T-helper 1 cell treated with Interleukin-12 subunit alpha and Interleukin-12 subunit beta and Interleukin-4 antibody, amounts not matched to agents 30 μg/mL and 1 μg/mL, for 36 hours (primary cell): ENCODE results near the gene SACM1L.
"Not testable (repeated sequence)": the region's sequence is repeated elsewhere in the genome, so short reads cannot be mapped to it uniquely, and the experiment has no call there.

ENCODE experiments used
- H3K27ac Mint-ChIP-seq: one replicate; pipeline ENCODE4 v1.8.0; 2021; ENCODE audit warnings: mild to moderate bottlenecking, mixed read lengths
- H3K27me3 Mint-ChIP-seq: one replicate; pipeline ENCODE4 v1.8.0; 2021; ENCODE audit warnings: low read depth, mixed read lengths
- H3K36me3 Mint-ChIP-seq: one replicate; pipeline ENCODE4 v1.8.0; 2021; ENCODE audit warnings: low read depth, mixed read lengths
- H3K4me1 Mint-ChIP-seq: one replicate; pipeline ENCODE4 v1.8.0; 2021; ENCODE audit warnings: low read depth, mixed read lengths
- H3K4me3 Mint-ChIP-seq: one replicate; pipeline ENCODE4 v1.8.0; 2021; ENCODE audit warnings: mild to moderate bottlenecking, moderate library complexity, mixed read lengths
- H3K9me3 Mint-ChIP-seq: one replicate; pipeline ENCODE4 v1.8.0; 2021; ENCODE audit warnings: mixed read lengths

The SACM1L gene

GRCh38 chr3:45681221-45681620 lies 8.0 kb upstream of the SACM1L start:
- H3K4me1 Mint-ChIP-seq = peaks cover 18% of the 10 kb centered on the region
- H3K27ac Mint-ChIP-seq = no peak overlapping the region
- no peaks in the 10 kb centered on the region for H3K27me3 Mint-ChIP-seq
- peaks cover 4% of the 10 kb centered on the region for H3K9me3 Mint-ChIP-seq
- H3K36me3 Mint-ChIP-seq = peaks cover 16% of the 10 kb centered on the region
- H3K4me3 Mint-ChIP-seq = no peak overlapping the region

GRCh38 chr3:45681846-45682245 lies 7.3 kb upstream of the SACM1L start:
- Mint-ChIP-seq H3K27ac (no peak overlapping the region), H3K36me3 (peaks cover 12% of the 10 kb centered on the region), H3K27me3 (no peaks in the 10 kb centered on the region), H3K4me1 (peaks cover 13% of the 10 kb centered on the region), H3K9me3 (peaks cover 4% of the 10 kb centered on the region), H3K4me3 (no peak overlapping the region)

GRCh38 chr3:45682311-45682710 lies 6.9 kb upstream of the SACM1L start:
- Mint-ChIP-seq H3K4me3 (no peak overlapping the region), H3K27me3 (no peaks in the 10 kb centered on the region), H3K4me1 (peaks cover 12% of the 10 kb centered on the region), H3K36me3 (peaks cover 12% of the 10 kb centered on the region), H3K27ac (no peak overlapping the region), H3K9me3 (peaks cover 4% of the 10 kb centered on the region)

- H3K9me3 Mint-ChIP-seq = peaks cover 4% of the 10 kb centered on the region
- H3K4me3 Mint-ChIP-seq = no peak overlapping the region
- no peaks in the 10 kb centered on the region for H3K27me3 Mint-ChIP-seq
- H3K36me3 Mint-ChIP-seq = peaks cover 12% of the 10 kb centered on the region
- H3K27ac Mint-ChIP-seq = no peak overlapping the region
- peaks cover 10% of the 10 kb centered on the region for H3K4me1 Mint-ChIP-seq
Measured at GRCh38 chr3:45682786-45683185, 6.4 kb upstream of the SACM1L start.

- H3K4me3 Mint-ChIP-seq = peak overlapping the region; percentile 16
- H3K27ac Mint-ChIP-seq = no peak overlapping the region
- peaks cover 4% of the 10 kb centered on the region for H3K9me3 Mint-ChIP-seq
- no peaks in the 10 kb centered on the region for H3K27me3 Mint-ChIP-seq
- H3K4me1 Mint-ChIP-seq = peaks cover 18% of the 10 kb centered on the region
- peaks cover 9% of the 10 kb centered on the region for H3K36me3 Mint-ChIP-seq
Measured at GRCh38 chr3:45683417-45684326, 5.5 kb upstream of the SACM1L start.

- H3K4me1 Mint-ChIP-seq = peaks cover 22% of the 10 kb centered on the region
- no peak overlapping the region for H3K27ac Mint-ChIP-seq
- peaks cover 4% of the 10 kb centered on the region for H3K9me3 Mint-ChIP-seq
- peaks cover 5% of the 10 kb centered on the region for H3K27me3 Mint-ChIP-seq
- H3K4me3 Mint-ChIP-seq = peak overlapping the region; percentile 16
- H3K36me3 Mint-ChIP-seq = peaks cover 12% of the 10 kb centered on the region
Measured at GRCh38 chr3:45684327-45684892, 4.8 kb upstream of the SACM1L start.

GRCh38 chr3:45685722-45686121 lies 3.5 kb upstream of the SACM1L start:
- H3K4me3 Mint-ChIP-seq, H3K9me3 Mint-ChIP-seq, H3K27ac Mint-ChIP-seq, H3K27me3 Mint-ChIP-seq: not testable (repeated sequence)
- Mint-ChIP-seq H3K4me1 (peaks cover 24% of the 10 kb centered on the region), H3K36me3 (peaks cover 13% of the 10 kb centered on the region)

GRCh38 chr3:45686850-45687249 lies 2.3 kb upstream of the SACM1L start:
- Mint-ChIP-seq H3K27ac (no peak overlapping the region), H3K9me3 (peaks cover 4% of the 10 kb centered on the region), H3K36me3 (peaks cover 20% of the 10 kb centered on the region), H3K27me3 (peaks cover 5% of the 10 kb centered on the region), H3K4me1 (peaks cover 34% of the 10 kb centered on the region), H3K4me3 (no peak overlapping the region)

- Mint-ChIP-seq H3K27ac (no peak overlapping the region), H3K4me1 (peaks cover 43% of the 10 kb centered on the region), H3K36me3 (peaks cover 28% of the 10 kb centered on the region), H3K9me3 (peaks cover 3% of the 10 kb centered on the region), H3K4me3 (peak overlapping the region; percentile 68), H3K27me3 (peaks cover 5% of the 10 kb centered on the region)
Measured at GRCh38 chr3:45687828-45688193, 1.4 kb upstream of the SACM1L start.

GRCh38 chr3:45688194-45688881 lies 858 bp upstream of the SACM1L start:
- peaks cover 46% of the 10 kb centered on the region for H3K4me1 Mint-ChIP-seq

GRCh38 chr3:45689787-45690145 lies 570 bp downstream of the SACM1L start:
- Mint-ChIP-seq H3K36me3 (peaks cover 34% of the 10 kb centered on the region), H3K4me1 (peaks cover 56% of the 10 kb centered on the region), H3K9me3 (no peaks in the 10 kb centered on the region), H3K27me3 (peaks cover 5% of the 10 kb centered on the region), H3K27ac (peak overlapping the region; percentile 94), H3K4me3 (peak overlapping the region; percentile 96)

More at GRCh38 chr3:45688194-45688881, 858 bp upstream of the SACM1L start:
- Mint-ChIP-seq H3K4me3 (peak overlapping the region; percentile 96), H3K9me3 (no peaks in the 10 kb centered on the region), H3K27me3 (peaks cover 5% of the 10 kb centered on the region), H3K36me3 (peaks cover 29% of the 10 kb centered on the region), H3K27ac (peak overlapping the region; percentile 94)

- Mint-ChIP-seq H3K4me3 (peak overlapping the region; percentile 96), H3K4me1 (peaks cover 59% of the 10 kb centered on the region), H3K27ac (peak overlapping the region; percentile 94), H3K9me3 (no peaks in the 10 kb centered on the region), H3K36me3 (peaks cover 37% of the 10 kb centered on the region), H3K27me3 (peaks cover 5% of the 10 kb centered on the region)
Measured at GRCh38 chr3:45690336-45691035, 1.3 kb downstream of the SACM1L start.

GRCh38 chr3:45691842-45692241 lies 2.6 kb downstream of the SACM1L start:
- Mint-ChIP-seq H3K27ac (peak overlapping the region; percentile 94), H3K27me3 (peaks cover 5% of the 10 kb centered on the region), H3K4me1 (peaks cover 60% of the 10 kb centered on the region), H3K9me3 (no peaks in the 10 kb centered on the region), H3K36me3 (peaks cover 45% of the 10 kb centered on the region), H3K4me3 (peak overlapping the region; percentile 96)

- Mint-ChIP-seq H3K9me3 (no peaks in the 10 kb centered on the region), H3K27me3 (peaks cover 5% of the 10 kb centered on the region), H3K36me3 (peaks cover 45% of the 10 kb centered on the region), H3K27ac (peak overlapping the region; percentile 77), H3K4me3 (peak overlapping the region; percentile 68), H3K4me1 (peaks cover 58% of the 10 kb centered on the region)
Measured at GRCh38 chr3:45692866-45693265, 3.7 kb downstream of the SACM1L start.
